Jurkat, Clone E6-1 (cell line): ENCODE results near the gene MAST4.

Experiments used
- DNase-seq: peaks from one replicate; pipeline ENCODE4 v3.0.0-alpha.2; 2011; ENCODE audit warnings: low read depth, low spot score
- H3K4me3 ChIP-seq: 2 replicates; pipeline ENCODE4 v1.5.1; 2011; ENCODE audit warnings: mild to moderate bottlenecking, low read length, control low read depth, moderate library complexity

MAST4 gene

GRCh38 chr5:66637994-66638393 lies 41.8 kb downstream of the MAST4 start:
- H3K4me3 ChIP-seq = no peak overlapping the region
- DNase-seq = no peak

DNA sequence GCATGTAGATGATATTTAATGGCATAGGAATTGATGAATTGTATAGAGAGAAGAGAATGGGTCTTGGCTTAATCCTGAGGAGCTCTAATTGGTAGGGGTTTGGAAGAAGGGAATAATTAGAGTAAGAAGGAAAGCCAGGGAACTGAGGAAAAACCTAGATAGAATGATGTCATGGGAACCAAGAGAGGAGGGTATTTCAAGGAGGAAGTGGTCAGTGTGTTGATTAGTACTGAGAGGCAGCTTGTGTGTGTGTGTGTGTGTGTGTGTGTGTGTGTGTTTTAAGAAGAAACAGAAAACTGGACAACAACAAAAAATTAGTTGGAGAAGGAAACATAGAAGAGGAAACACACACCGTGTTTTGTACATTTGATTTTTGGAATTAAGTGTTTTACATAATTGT lies 42.8 kb downstream of the MAST4 start:
- DNase-seq = no peak

DNA sequence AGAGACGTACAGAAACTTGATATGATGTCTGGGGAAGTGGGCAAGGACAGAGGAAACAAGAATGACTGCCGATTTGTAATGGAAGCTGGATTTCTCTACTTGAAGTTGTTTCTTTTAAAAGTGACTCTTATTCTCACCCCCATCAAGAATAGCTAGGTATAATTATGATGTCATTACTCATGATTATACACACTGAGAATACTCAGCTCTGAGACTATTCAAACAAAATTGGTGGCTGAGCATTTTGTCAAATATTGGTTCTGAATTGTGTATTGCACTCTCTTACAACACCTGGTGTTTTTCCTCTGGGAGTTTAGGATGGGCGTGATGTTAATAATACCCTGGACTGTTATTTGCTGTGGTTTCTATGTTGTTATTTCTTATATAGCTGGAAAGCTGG lies 46.3 kb downstream of the MAST4 start:
- no peak overlapping the region for H3K4me3 ChIP-seq
- no peak for DNase-seq

More for the DNA sequence above, 42.8 kb downstream of the MAST4 start:
- no peak overlapping the region for H3K4me3 ChIP-seq

DNA sequence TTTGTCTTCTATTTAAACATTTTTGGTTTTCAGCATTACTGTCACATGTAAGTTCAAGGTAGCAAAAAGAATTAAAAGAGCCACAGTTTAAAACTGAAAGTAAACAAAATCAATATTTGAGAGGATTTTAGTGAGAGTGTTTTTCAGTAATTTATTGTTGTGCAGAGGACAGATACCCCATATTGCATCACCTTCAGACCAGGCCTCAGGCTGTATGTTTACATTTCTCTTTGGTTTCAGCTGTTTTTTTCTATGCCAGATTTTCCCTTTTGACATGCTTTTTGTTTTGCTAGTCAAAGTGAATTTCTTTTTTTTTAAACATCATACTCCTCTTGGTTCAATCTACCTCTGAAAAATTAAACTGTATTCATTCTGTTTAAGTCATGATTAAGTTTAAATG lies 47.2 kb downstream of the MAST4 start:
- no peak overlapping the region for H3K4me3 ChIP-seq
- no peak for DNase-seq

GRCh38 chr5:66644111-66644510 lies 47.9 kb downstream of the MAST4 start:
- no peak overlapping the region for H3K4me3 ChIP-seq
- DNase-seq = no peak

- H3K4me3 ChIP-seq = no peak overlapping the region
- DNase-seq = no peak
Observed at GRCh38 chr5:66645039-66645438, 48.8 kb downstream of the MAST4 start.

- DNase-seq = no peak
- H3K4me3 ChIP-seq = no peak overlapping the region
Observed at GRCh38 chr5:66646570-66646969, 50.4 kb downstream of the MAST4 start.

DNA sequence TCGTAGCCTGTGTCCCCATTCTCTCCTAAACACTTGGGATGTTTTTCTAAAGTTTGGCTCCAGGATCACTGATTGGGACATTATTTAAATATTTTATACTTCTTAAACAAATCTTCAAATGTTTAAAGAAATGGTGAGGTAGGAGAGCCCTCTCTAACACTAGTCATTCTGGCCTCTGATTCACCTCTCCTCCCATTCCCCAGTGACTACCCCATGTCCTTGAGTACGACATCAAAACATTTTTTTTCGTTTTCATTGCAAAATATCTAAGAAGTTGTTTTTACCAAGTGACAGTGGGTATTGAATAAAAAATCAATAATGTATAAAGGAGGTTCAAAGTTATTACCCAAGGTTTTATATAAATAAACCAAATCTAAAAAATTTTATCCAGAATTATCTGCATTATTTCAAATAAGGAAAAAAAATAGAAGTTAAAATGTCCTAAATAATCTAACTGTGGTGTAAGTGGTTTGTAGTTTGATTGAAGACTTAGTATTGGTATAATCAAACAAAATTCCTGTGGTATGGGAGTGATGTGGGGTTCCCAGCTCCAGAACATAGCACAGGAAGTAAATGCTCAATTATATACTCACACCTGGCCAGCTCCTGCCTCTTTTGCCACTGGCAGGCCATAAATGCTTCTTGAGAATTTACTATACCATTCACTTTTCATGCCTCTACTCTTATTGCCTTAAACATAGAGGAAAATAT lies 51.1 kb downstream of the MAST4 start:
- DNase-seq = no peak
- no peak overlapping the region for H3K4me3 ChIP-seq

- H3K4me3 ChIP-seq = no peak overlapping the region
- no peak for DNase-seq
Observed at GRCh38 chr5:66652818-66653217, 56.6 kb downstream of the MAST4 start.

DNA sequence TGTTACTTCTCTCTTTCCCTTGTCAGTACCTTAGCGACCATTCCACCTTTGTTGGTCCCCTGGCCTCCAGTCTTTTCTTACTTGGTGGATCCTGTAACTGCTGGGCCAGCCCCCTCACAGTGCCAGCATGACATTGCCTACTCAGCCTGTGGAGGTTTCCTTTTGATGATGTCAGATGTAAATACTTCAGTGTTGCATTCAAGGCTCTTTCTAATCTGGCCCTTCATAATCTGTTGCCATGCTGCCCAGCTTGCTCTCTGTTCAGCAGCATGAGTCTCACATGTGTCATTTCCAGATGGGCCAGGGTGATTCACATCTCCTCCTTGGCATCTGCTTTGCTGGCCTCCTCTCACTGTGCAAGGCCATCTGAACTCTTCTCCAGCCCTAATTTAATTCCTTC lies 57.1 kb downstream of the MAST4 start:
- no peak for DNase-seq
- H3K4me3 ChIP-seq = no peak overlapping the region

GRCh38 chr5:66655395-66656324 lies 59.5 kb downstream of the MAST4 start:
- DNase-seq = no peak
- H3K4me3 ChIP-seq = no peak overlapping the region

GRCh38 chr5:66658516-66658915 lies 62.3 kb downstream of the MAST4 start:
- H3K4me3 ChIP-seq = no peak overlapping the region
- DNase-seq = no peak

DNA sequence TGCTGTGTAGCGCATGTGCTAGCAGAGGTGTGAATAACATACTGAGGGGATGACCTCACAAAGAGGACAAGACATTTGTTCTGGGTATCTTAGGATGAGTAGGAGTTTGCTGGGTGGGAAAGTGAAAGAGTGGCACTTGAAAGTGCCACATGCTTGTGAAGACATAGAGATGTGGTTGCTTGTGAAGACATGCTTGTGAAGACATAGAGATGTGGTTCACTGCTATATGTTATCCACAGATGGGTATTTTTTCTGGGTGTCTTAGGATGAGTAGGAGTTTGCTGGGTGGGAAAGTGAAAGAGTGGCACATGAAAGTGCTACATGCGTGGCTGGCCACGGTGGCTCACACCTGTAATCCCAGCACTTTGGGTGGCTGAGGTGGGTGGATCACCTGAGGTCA lies 63.6 kb downstream of the MAST4 start:
- no peak for DNase-seq
- no peak overlapping the region for H3K4me3 ChIP-seq

- DNase-seq = no peak
- H3K4me3 ChIP-seq = no peak overlapping the region
Observed at GRCh38 chr5:66660396-66660795, 64.2 kb downstream of the MAST4 start.

DNA sequence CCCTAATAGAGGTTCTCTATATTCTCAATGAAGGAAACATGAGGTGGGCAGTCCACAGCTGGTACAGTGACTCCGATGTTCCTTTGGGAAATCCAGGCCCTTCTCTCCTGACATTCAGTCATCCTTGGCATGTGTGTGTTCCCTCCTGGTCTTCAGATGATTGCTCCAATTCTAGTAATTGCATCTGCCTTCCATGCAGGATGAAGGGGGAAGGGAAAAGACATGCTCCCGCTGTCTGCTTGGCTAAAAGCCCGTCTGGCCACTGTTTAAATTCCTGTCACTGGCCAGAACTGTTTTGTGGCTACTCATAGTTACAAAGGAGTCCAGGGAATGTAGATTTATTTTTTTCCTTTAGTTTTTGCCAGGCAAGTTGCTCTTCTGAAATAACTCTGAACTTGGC lies 65.0 kb downstream of the MAST4 start:
- no peak for DNase-seq
- H3K4me3 ChIP-seq = no peak overlapping the region

- H3K4me3 ChIP-seq = no peak overlapping the region
- no peak for DNase-seq
Observed at GRCh38 chr5:66666778-66667177, 70.6 kb downstream of the MAST4 start.

- DNase-seq = no peak
- H3K4me3 ChIP-seq = no peak overlapping the region
Observed at GRCh38 chr5:66669086-66669861, 73.1 kb downstream of the MAST4 start.

DNA sequence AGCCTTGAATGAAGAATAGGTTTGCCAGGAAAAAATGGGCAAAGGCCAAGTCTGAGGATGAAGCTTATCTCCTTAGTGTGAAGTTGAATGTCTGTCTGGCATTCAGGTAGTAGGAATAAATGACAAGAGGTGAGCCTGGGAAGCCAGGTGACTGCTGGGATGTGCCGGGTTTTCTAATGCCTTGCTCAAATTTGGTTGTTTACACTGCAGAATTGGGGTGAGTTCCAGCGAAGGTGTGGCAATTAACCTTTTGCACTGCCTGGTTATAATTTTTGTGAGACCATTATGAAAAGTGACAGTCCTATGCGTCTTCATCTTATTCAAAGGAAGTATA lies 73.6 kb downstream of the MAST4 start:
- DNase-seq = no peak
- no peak overlapping the region for H3K4me3 ChIP-seq

DNA sequence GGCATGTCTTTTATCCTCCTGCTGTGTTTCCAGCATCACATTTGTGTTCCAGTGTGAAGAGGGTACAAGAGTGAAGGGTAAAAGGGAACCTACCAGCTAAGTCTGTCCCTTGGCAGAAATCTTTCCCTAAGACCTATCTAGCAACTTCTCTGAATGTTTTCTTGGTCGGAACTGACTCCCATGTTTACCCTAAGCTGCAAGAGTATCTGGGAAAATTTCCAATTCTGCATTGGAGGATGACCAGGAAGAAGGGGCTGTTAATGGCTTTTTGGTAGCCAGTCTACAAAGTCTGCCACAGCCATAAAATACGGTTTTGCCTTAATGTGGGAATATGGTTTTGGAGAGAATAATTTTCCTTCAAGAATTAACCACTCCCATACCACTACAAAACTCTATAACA lies 75.1 kb downstream of the MAST4 start:
- DNase-seq = no peak
- no peak overlapping the region for H3K4me3 ChIP-seq

- H3K4me3 ChIP-seq = no peak overlapping the region
- DNase-seq = no peak
Observed at GRCh38 chr5:66674802-66675201, 78.6 kb downstream of the MAST4 start.
